ENCODE measurements around the gene SMIM38. TPM values are rescaled to one million over a fixed set of nuclear protein-coding genes. Genes with fewer than 3 reads are reported as not detected.
A peak's percentile ranks its signal among the peaks of the same experiment; 100 is the strongest.

The SMIM38 gene
- total and polyA plus RNA-seq, 4 donors: 0.03 to 1.7 (median 0.07) TPM

GRCh38 chr11:69122326-69122629 is 33.5 kb upstream of the SMIM38 start:
- WGBS: 86% methylated on average over 9 of the region's 9 CpGs
- TF ChIP-seq RAD21 (IDR thresholded peaks at IDR 0.05) (no peak), GABPA (IDR thresholded peaks at IDR 0.05 in 1 of 2, conservative IDR thresholded peaks at IDR 0.05 in 1 of 2) (no peak), SP1 (IDR thresholded peaks at IDR 0.05) (no peak), ATF3 (IDR thresholded peaks at IDR 0.05) (no peak), HNF4G (IDR thresholded peaks at IDR 0.05) (no peak), YY1 (IDR thresholded peaks at IDR 0.05) (no peak), FOXA1 (IDR thresholded peaks at IDR 0.05) (no peak), NR2F2 (IDR thresholded peaks at IDR 0.05) (no peak), REST (IDR thresholded peaks at IDR 0.05) (no peak), TAF1 (conservative IDR thresholded peaks at IDR 0.05) (no peak), ZBTB33 (IDR thresholded peaks at IDR 0.05) (no peak), JUND (IDR thresholded peaks at IDR 0.05) (no peak), EGR1 (IDR thresholded peaks at IDR 0.05; ENCODE audit: low read depth in 2 of 2) (no peak)
- Histone ChIP-seq H3K36me3 (ENCODE audit: control insufficient read depth in 4 of 4, insufficient read depth in 3 of 4, low read depth in 1 of 4, low read length in 3 of 4) (no peaks in the 10 kb centered on the region), H3K27ac (ENCODE audit: low read depth in 1 of 2, low read length in 2 of 2) (no peak overlapping the region), H3K27me3 (ENCODE audit: control insufficient read depth in 4 of 4, insufficient read depth in 4 of 4, low read length in 3 of 4) (no peaks in the 10 kb centered on the region), H3K9me3 (ENCODE audit: control insufficient read depth in 4 of 4, low read length in 3 of 4) (peaks cover 0 to 4% (median 0%) of the 10 kb centered on the region in 4 donors), H3K4me3 (ENCODE audit: low read depth in 1 of 3, low read length in 3 of 3) (no peak overlapping the region), H3K4me1 (ENCODE audit: control insufficient read depth in 4 of 4, insufficient read depth in 4 of 4, low read length in 3 of 4) (peaks cover 0 to 1% (median 0%) of the 10 kb centered on the region in 4 donors), H3K9ac (ENCODE audit: low read depth in 1 of 2, low read length in 2 of 2) (no peak overlapping the region)
- DNase-seq (ENCODE audit: low spot score): no peak

GRCh38 chr11:69122630-69123431 is 32.9 kb upstream of the SMIM38 start:
- peak; percentile 52 for DNase-seq (ENCODE audit: low spot score)
- TF ChIP-seq FOXA1 (IDR thresholded peaks at IDR 0.05) (no peak), JUND (IDR thresholded peaks at IDR 0.05) (peak in 1 of 2 donors; percentile 89), YY1 (IDR thresholded peaks at IDR 0.05) (no peak), TAF1 (conservative IDR thresholded peaks at IDR 0.05) (no peak), HNF4G (IDR thresholded peaks at IDR 0.05) (no peak), NR2F2 (IDR thresholded peaks at IDR 0.05) (peak; percentile 58), REST (IDR thresholded peaks at IDR 0.05) (no peak), EGR1 (IDR thresholded peaks at IDR 0.05; ENCODE audit: low read depth in 2 of 2) (no peak), HNF4A (conservative IDR thresholded peaks at IDR 0.05) (peak in 1 of 2 donors; percentile 14), ATF3 (IDR thresholded peaks at IDR 0.05) (no peak), FOXA2 (IDR thresholded peaks at IDR 0.05) (peak; percentile 27), SP1 (IDR thresholded peaks at IDR 0.05) (peak; percentile 53), ZBTB33 (IDR thresholded peaks at IDR 0.05) (no peak), CTCF (IDR thresholded peaks at IDR 0.05; ENCODE audit: low read depth, low read length, missing input control) (no peak), RAD21 (IDR thresholded peaks at IDR 0.05) (no peak)

More at GRCh38 chr11:69122630-69123431, 32.9 kb upstream of the SMIM38 start:
- peaks cover 0 to 1% (median 0%) of the 10 kb centered on the region in 4 donors for H3K4me1 ChIP-seq (ENCODE audit: control insufficient read depth in 4 of 4, insufficient read depth in 4 of 4, low read length in 3 of 4)
- no peaks in the 10 kb centered on the region for H3K27me3 ChIP-seq (ENCODE audit: control insufficient read depth in 4 of 4, insufficient read depth in 4 of 4, low read length in 3 of 4)
- H3K9me3 ChIP-seq (ENCODE audit: control insufficient read depth in 4 of 4, low read length in 3 of 4): peaks cover 0 to 4% (median 0%) of the 10 kb centered on the region in 4 donors
- WGBS: 33% methylated on average over 27 of the region's 27 CpGs
- no peak overlapping the region for H3K27ac ChIP-seq (ENCODE audit: low read depth in 1 of 2, low read length in 2 of 2)
- no peak overlapping the region for H3K9ac ChIP-seq (ENCODE audit: low read depth in 1 of 2, low read length in 2 of 2)
- no peaks in the 10 kb centered on the region for H3K36me3 ChIP-seq (ENCODE audit: control insufficient read depth in 4 of 4, insufficient read depth in 3 of 4, low read depth in 1 of 4, low read length in 3 of 4)
- H3K4me3 ChIP-seq (ENCODE audit: low read depth in 1 of 3, low read length in 3 of 3): no peak overlapping the region
